T-helper 17 cell (primary cell): ENCODE results near the gene USP36. TPM values are rescaled to one million over a fixed set of nuclear protein-coding genes. Genes with fewer than 3 reads are reported as not detected.
A peak's percentile ranks its signal among the peaks of the same experiment; 100 is the strongest.

Experiments used
- ATAC-seq: fragments of 150-1000 bp; cut with Tn5 transposase; 2 replicates; pipeline ENCODE4 v1.10.0; 2021; ENCODE audit warnings: mild to moderate bottlenecking, moderate library complexity
- DNase-seq, 3 donors: peaks; one replicate each; pipeline versions ENCODE4 v3.0.0 to v3.0.0-alpha.2; 2020 to 2021
- H3K9me3 ChIP-seq: one replicate; pipeline ENCODE4 v1.7.0; 2013; ENCODE audit warnings: low read length, mild to moderate bottlenecking; ENCODE audit not compliant: control insufficient read depth, poor library complexity, severe bottlenecking
- H3K27ac Mint-ChIP-seq: one replicate; pipeline ENCODE4 v1.8.0; 2022; ENCODE audit warnings: mild to moderate bottlenecking, moderate library complexity, mixed read lengths
- H3K27me3 Mint-ChIP-seq: one replicate; pipeline ENCODE4 v1.8.0; 2022; ENCODE audit warnings: mixed read lengths
- H3K36me3 Mint-ChIP-seq: one replicate; pipeline ENCODE4 v1.8.0; 2022; ENCODE audit warnings: low read depth, mixed read lengths
- H3K4me1 Mint-ChIP-seq: one replicate; pipeline ENCODE4 v1.8.0; 2022; ENCODE audit warnings: mild to moderate bottlenecking, mixed read lengths
- H3K4me3 Mint-ChIP-seq: one replicate; pipeline ENCODE4 v1.8.0; 2022; ENCODE audit warnings: mild to moderate bottlenecking, moderate library complexity, mixed read lengths
- total RNA-seq, 4 donors: library from RNA in 2 of 4; stranded (reverse) in 2 of 4; gene quantifications; one replicate each; pipeline ENCODE4 v1.2.3 and lab custom pipeline; 2022 to 2026

The USP36 gene
- total RNA-seq, 2 donors from 2014 or later = 418 to 474 TPM

DNA sequence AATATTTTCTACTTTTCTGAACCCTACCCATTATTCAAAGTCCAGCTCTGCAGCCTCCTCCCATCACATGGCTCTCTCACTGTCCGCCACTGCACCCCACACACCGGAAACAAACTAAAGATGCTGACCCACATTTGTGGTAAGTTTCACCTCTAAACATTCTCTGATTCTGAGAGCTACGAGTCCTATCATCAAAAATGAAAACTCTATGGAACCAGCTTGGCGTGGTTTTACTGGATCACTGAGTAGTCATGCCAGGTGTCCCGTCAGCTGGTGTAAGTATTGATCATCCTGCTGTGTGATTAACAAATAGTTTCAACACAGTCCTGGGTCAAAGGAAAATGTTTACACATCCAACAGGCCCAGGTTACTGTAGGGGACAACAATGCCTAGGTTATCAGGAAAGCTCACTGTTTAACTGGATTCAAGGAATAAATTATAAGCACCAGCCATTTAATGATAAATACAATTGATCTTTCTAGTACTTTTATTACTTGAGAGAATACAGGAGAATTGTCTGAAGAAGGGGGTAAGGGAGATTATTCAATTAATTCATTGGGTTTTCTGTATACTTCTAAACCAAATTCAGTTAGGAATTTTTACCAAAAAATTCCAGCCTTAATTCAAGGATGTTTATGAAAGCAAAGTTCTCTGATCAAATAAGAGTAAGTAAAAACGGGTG is 92.4 kb downstream of the USP36 start:
- H3K9me3 ChIP-seq = no peaks in the 10 kb centered on the region
- ATAC-seq (peak; percentile 19), DNase-seq (no peak)
- Mint-ChIP-seq H3K4me3 (peak overlapping the region; percentile 94), H3K27me3 (no peaks in the 10 kb centered on the region), H3K36me3 (no peaks in the 10 kb centered on the region), H3K27ac (peak overlapping the region; percentile 98), H3K4me1 (peaks cover 72% of the 10 kb centered on the region)

DNA sequence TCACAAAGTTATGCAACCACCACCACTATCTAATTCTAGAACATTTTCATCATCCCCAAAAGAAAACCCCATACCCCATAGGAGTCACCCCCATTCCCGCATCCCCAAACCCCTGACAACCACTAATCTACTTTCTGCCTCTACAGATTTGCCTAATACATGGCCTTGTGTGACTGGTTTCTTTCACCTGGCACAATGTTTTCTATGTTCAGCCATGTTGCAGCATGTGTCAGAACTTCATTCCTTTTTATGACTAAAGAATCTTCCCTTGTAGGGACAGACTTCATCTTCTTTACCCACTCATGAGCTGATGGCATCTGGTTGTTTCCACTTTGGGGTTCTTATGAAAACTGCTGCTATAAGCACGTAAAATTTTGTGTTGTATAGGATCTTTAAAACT is 93.1 kb downstream of the USP36 start:
- no peak for DNase-seq
- peak; percentile 10 for ATAC-seq
- no peaks in the 10 kb centered on the region for H3K36me3 Mint-ChIP-seq
- H3K4me1 Mint-ChIP-seq = peaks cover 72% of the 10 kb centered on the region
- peak overlapping the region; percentile 80 for H3K4me3 Mint-ChIP-seq
- peak overlapping the region; percentile 98 for H3K27ac Mint-ChIP-seq
- H3K9me3 ChIP-seq = no peaks in the 10 kb centered on the region
- H3K27me3 Mint-ChIP-seq = no peaks in the 10 kb centered on the region

DNA sequence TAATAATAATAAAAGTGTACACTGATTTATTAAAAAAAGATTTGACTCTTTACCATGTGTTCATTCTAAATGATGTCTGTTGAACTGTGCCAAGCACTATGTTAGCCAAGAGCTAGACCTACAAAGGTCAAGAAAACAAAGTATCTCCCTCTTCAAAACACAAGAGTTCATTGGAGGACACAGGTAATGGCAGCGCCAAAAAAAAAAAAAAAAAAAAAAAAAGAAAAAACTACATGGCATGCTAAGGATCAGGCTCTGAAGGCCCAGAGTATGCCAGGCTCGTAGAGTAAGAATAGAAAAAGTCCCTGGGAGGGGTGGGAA is 93.7 kb downstream of the USP36 start:
- Mint-ChIP-seq H3K4me3 (peak overlapping the region; percentile 80), H3K27me3 (no peaks in the 10 kb centered on the region), H3K36me3 (no peaks in the 10 kb centered on the region), H3K4me1 (peaks cover 75% of the 10 kb centered on the region), H3K27ac (peak overlapping the region; percentile 98)
- no peaks in the 10 kb centered on the region for H3K9me3 ChIP-seq
- DNase-seq = no peak
- no peak for ATAC-seq

DNA sequence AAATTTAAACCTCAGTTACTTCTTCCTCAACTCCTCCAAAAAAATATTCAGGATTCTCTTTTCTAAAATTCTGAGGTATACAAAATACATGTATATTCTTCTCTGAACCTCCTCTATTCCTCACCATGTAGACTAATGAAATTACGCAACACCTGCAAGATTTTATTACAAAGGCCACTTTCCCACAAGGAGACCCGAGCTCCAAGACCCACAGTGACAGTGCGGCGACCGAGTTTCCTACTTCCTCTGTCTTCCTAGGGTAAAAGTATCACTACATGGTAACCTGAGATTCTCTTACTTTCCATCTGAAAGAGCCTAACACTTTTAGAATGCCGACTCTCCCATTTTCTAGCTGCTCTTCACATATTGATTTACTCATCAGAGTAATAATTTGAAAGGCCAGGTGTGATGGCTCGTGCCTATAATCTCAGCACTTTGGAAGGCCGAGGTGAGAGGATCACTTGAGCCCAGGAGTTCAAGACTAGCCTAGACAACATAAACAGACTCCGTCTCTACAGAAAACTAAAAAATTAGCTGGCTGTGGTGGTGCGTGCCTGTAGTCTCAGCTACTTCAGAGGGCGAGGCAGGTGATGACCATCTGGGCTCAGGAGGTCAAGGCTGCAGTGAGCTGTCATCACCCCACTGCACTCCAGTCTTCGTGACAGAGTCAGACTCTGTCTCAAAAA is 94.2 kb downstream of the USP36 start:
- no peaks in the 10 kb centered on the region for H3K36me3 Mint-ChIP-seq
- DNase-seq = no peak
- H3K27ac Mint-ChIP-seq = peak overlapping the region; percentile 98
- H3K27me3 Mint-ChIP-seq = no peaks in the 10 kb centered on the region
- H3K4me1 Mint-ChIP-seq = peaks cover 76% of the 10 kb centered on the region
- peak overlapping the region; percentile 63 for H3K4me3 Mint-ChIP-seq
- no peak for ATAC-seq
- H3K9me3 ChIP-seq = no peaks in the 10 kb centered on the region

Other genes starting within 250 kb of the USP36 start
- gene CYTH1, start 58.5 kb downstream of the USP36 start, total RNA-seq = 100 to 1,000 TPM; 462 to 497 TPM
- 1 to 10 TPM; 2.0 to 2.9 TPM for gene CEP295NL, start 62.4 kb upstream of the USP36 start, total RNA-seq
- 1 to 10 TPM; 4.1 to 6.7 TPM for gene TIMP2, start 84.6 kb upstream of the USP36 start, total RNA-seq
- gene LGALS3BP, start 139.1 kb upstream of the USP36 start, total RNA-seq = 10 to 100 TPM; 31.7 to 45.2 TPM
- gene CANT1, start 168.9 kb upstream of the USP36 start, total RNA-seq = 10 to 100 TPM; 47.8 to 50.2 TPM
- under 1 TPM in 1 of 2 donors, not detected in 1; 0.13 TPM for gene C1QTNF1, start 183.4 kb upstream of the USP36 start, total RNA-seq
- 10 to 100 TPM; 56.2 to 60.1 TPM for gene ENGASE, start 234.0 kb upstream of the USP36 start, total RNA-seq